HT-29 (cell line): ENCODE measurements around the gene SPAG5. TPM values are rescaled to one million over a fixed set of nuclear protein-coding genes. Genes with fewer than 3 reads are reported as not detected.

ENCODE experiments used
- DNase-seq: peaks from one replicate; pipeline ENCODE4 v3.0.0-alpha.2; 2015; ENCODE audit warnings: low spot score
- total RNA-seq: library from RNA; depleted of rRNA; stranded (reverse); fragments of >200 nt; shearing (Covaris generic); gene quantifications from 2 replicates; pipeline ENCODE4 v1.2.3, GENCODE V29; 2014; rRNA removed

Gene SPAG5
- total RNA-seq, 1 experiment from 2014 or later = 71.2 TPM

GRCh38 chr17:28545141-28545503, 53.7 kb downstream of the SPAG5 start:
- no peak for DNase-seq

GRCh38 chr17:28544402-28545140, 54.3 kb downstream of the SPAG5 start:
- DNase-seq = no peak

- no peak for DNase-seq
These were observed 57.4 kb downstream of the SPAG5 start for GRCh38 chr17:28541439-28541838.

- DNase-seq = no peak
These were observed 58.6 kb downstream of the SPAG5 start for GRCh38 chr17:28540231-28540630.

GRCh38 chr17:28538296-28538895, 60.4 kb downstream of the SPAG5 start:
- DNase-seq = no peak

GRCh38 chr17:28537219-28537610, 61.6 kb downstream of the SPAG5 start:
- no peak for DNase-seq

GRCh38 chr17:28536532-28537218, 62.1 kb downstream of the SPAG5 start:
- DNase-seq = no peak

GRCh38 chr17:28534740-28535375, 64.0 kb downstream of the SPAG5 start:
- no peak for DNase-seq

- no peak for DNase-seq
These were observed 65.6 kb downstream of the SPAG5 start for GRCh38 chr17:28533091-28533807.

GRCh38 chr17:28532050-28532960, 66.5 kb downstream of the SPAG5 start:
- DNase-seq = no peak

GRCh38 chr17:28530926-28531325, 67.9 kb downstream of the SPAG5 start:
- no peak for DNase-seq

GRCh38 chr17:28530250-28530649, 68.6 kb downstream of the SPAG5 start:
- DNase-seq = no peak

GRCh38 chr17:28529013-28529400, 69.8 kb downstream of the SPAG5 start:
- DNase-seq = no peak

- no peak for DNase-seq
These were observed 70.4 kb downstream of the SPAG5 start for GRCh38 chr17:28528327-28529012.

GRCh38 chr17:28527859-28528258, 71.0 kb downstream of the SPAG5 start:
- DNase-seq = no peak

Other genes with a start within 250 kb of the SPAG5 start
- 146 and 158 TPM in 2 replicates for gene POLDIP2, start 241.5 kb downstream of the SPAG5 start, total RNA-seq
- not detected in 2 replicates for gene SEBOX, start 233.8 kb downstream of the SPAG5 start, total RNA-seq
- not detected in 2 replicates for gene VTN, start 228.7 kb downstream of the SPAG5 start, total RNA-seq
- 8.0 and 8.6 TPM in 2 replicates for gene SARM1, start 227.3 kb downstream of the SPAG5 start, total RNA-seq
- gene SLC46A1, start 192.8 kb downstream of the SPAG5 start, total RNA-seq = 5.0 and 5.1 TPM in 2 replicates
- gene SLC13A2, start 125.4 kb downstream of the SPAG5 start, total RNA-seq = not detected in 2 replicates
- gene FOXN1, start 92.7 kb downstream of the SPAG5 start, total RNA-seq = not detected in 2 replicates
- 28.9 and 36.7 TPM in 2 replicates for gene UNC119, start 46.4 kb downstream of the SPAG5 start, total RNA-seq
- 62.5 and 65.8 TPM in 2 replicates for gene PIGS, start 27.5 kb downstream of the SPAG5 start, total RNA-seq
- gene ALDOC, start 22.1 kb downstream of the SPAG5 start, total RNA-seq = 43.5 and 46.9 TPM in 2 replicates
- 11.1 and 12.1 TPM in 2 replicates for gene RSKR, start 15.2 kb upstream of the SPAG5 start, total RNA-seq
- 127 and 129 TPM in 2 replicates for gene BLTP2, start 46.1 kb upstream of the SPAG5 start, total RNA-seq
- gene SDF2, start 62.9 kb upstream of the SPAG5 start, total RNA-seq = 50.7 and 52.6 TPM in 2 replicates
- 48.1 and 57.9 TPM in 2 replicates for gene SUPT6H, start 63.2 kb upstream of the SPAG5 start, total RNA-seq
- 1.7 and 3.8 TPM in 2 replicates for gene PROCA1, start 112.9 kb upstream of the SPAG5 start, total RNA-seq
- gene RAB34, start 118.8 kb upstream of the SPAG5 start, total RNA-seq = 0.97 TPM in 1 of 2 replicates, not detected in the other
- gene RPL23A, start 121.0 kb upstream of the SPAG5 start, total RNA-seq = 601 and 602 TPM in 2 replicates
- 30.6 and 44.6 TPM in 2 replicates for gene TLCD1, start 127.2 kb upstream of the SPAG5 start, total RNA-seq
- gene NEK8, start 129.8 kb upstream of the SPAG5 start, total RNA-seq = 13.9 and 15.0 TPM in 2 replicates
- 295 and 307 TPM in 2 replicates for gene TRAF4, start 145.0 kb upstream of the SPAG5 start, total RNA-seq
- gene FAM222B, start 243.8 kb upstream of the SPAG5 start, total RNA-seq = 9.5 and 13.0 TPM in 2 replicates